HG03103 (cell line): ENCODE data around the gene ZNF652.
"Not testable (repeated sequence)": the region's sequence is repeated elsewhere in the genome, so short reads cannot be mapped to it uniquely, and the experiment has no call there.

ENCODE experiments used
- ATAC-seq: cut with Tn5 transposase; IDR thresholded peaks from one replicate; pipeline ENCODE4 v1.9.1; 2021; ENCODE audit warnings: low read depth; ENCODE audit not compliant: unreplicated experiment

The ZNF652 gene

GRCh38 chr17:49387498-49388289 lies 25.6 kb upstream of the ZNF652 start:
- no peak for ATAC-seq

- no peak for ATAC-seq
These were observed 24.3 kb upstream of the ZNF652 start for GRCh38 chr17:49386373-49386772.

- no peak for ATAC-seq
These were observed 22.9 kb upstream of the ZNF652 start for GRCh38 chr17:49384951-49385350.

GRCh38 chr17:49383060-49383459 lies 21.0 kb upstream of the ZNF652 start:
- ATAC-seq: no peak

GRCh38 chr17:49382556-49382955 lies 20.5 kb upstream of the ZNF652 start:
- no peak for ATAC-seq

- ATAC-seq: no peak
These were observed 19.7 kb upstream of the ZNF652 start for GRCh38 chr17:49381793-49382192.

GRCh38 chr17:49381033-49381432 lies 19.0 kb upstream of the ZNF652 start:
- ATAC-seq: no peak

- no peak for ATAC-seq
These were observed 17.9 kb upstream of the ZNF652 start for GRCh38 chr17:49379926-49380325.

- ATAC-seq: no peak
These were observed 16.3 kb upstream of the ZNF652 start for GRCh38 chr17:49378311-49378710.

GRCh38 chr17:49375544-49375943 lies 13.5 kb upstream of the ZNF652 start:
- no peak for ATAC-seq

- ATAC-seq: no peak
These were observed 11.1 kb upstream of the ZNF652 start for GRCh38 chr17:49373115-49373514.

- no peak for ATAC-seq
These were observed 10.4 kb upstream of the ZNF652 start for GRCh38 chr17:49372425-49372824.

GRCh38 chr17:49370971-49371834 lies 9.2 kb upstream of the ZNF652 start:
- ATAC-seq: no peak

GRCh38 chr17:49369760-49370159 lies 7.7 kb upstream of the ZNF652 start:
- ATAC-seq: no peak

GRCh38 chr17:49369089-49369488 lies 7.0 kb upstream of the ZNF652 start:
- no peak for ATAC-seq

GRCh38 chr17:49365667-49366066 lies 3.6 kb upstream of the ZNF652 start:
- ATAC-seq: no peak

GRCh38 chr17:49365126-49365525 lies 3.1 kb upstream of the ZNF652 start:
- not testable (repeated sequence) for ATAC-seq

GRCh38 chr17:49364119-49364518 lies 2.1 kb upstream of the ZNF652 start:
- no peak for ATAC-seq

- no peak for ATAC-seq
These were observed 1.2 kb upstream of the ZNF652 start for GRCh38 chr17:49363251-49363650.

GRCh38 chr17:49362723-49363117 lies 670 bp upstream of the ZNF652 start:
- ATAC-seq: no peak

- ATAC-seq: peak; percentile 19
These were observed 735 bp downstream of the ZNF652 start for GRCh38 chr17:49361129-49361901.
